Common myeloid progenitor, CD34-positive (primary cell): Measurements from ENCODE around the gene DRD5.

ENCODE experiments used
- CTCF ChIA-PET: fragments of 350-600 bp; sonication (Branson Sonifier 250); formaldehyde crosslinking; loops from one replicate; lab custom pipeline; 2021; ENCODE audit warnings: antibody characterized with exemption; lab: Charles Lee
- POLR2A ChIA-PET: fragments of 350-600 bp; sonication (Branson Sonifier 250); formaldehyde crosslinking; loops from one replicate; lab custom pipeline; 2021; ENCODE audit warnings: antibody characterized with exemption; lab: Charles Lee
- DNase-seq, 3 donors: peaks; one replicate each; pipeline versions ENCODE4 v3.0.0 to v3.0.0-alpha.2; 2013
- H3K27ac ChIP-seq, 2 experiments: 1 replicate in 1 of 2; 2 replicates in 1 of 2; pipeline ENCODE4 v1.7.0; 2013; ENCODE audit warnings: inconsistent platforms in 2 of 2, low read length in 2 of 2, mild to moderate bottlenecking in 2 of 2, low read depth in 1 of 2, moderate library complexity in 1 of 2; ENCODE audit not compliant: severe bottlenecking in 2 of 2, insufficient read depth in 1 of 2, poor library complexity in 1 of 2
- H3K27me3 ChIP-seq, 5 experiments: replicated peaks in 2 of 5; 1 replicate in 3 of 5; 2 replicates in 2 of 5; pipeline versions ENCODE4 v1.6.1 to v1.7.0; 2013; ENCODE audit warnings: low read length in 4 of 5, mild to moderate bottlenecking in 2 of 5, moderate library complexity in 2 of 5, inconsistent platforms in 1 of 5; ENCODE audit not compliant: insufficient read depth in 5 of 5, control insufficient read depth in 4 of 5
- H3K36me3 ChIP-seq, 4 experiments: 1 replicate in 2 of 4; 2 replicates in 2 of 4; pipeline versions ENCODE4 v1.6.1 to v1.7.0; 2013; ENCODE audit warnings: low read length in 3 of 4, control low read depth in 1 of 4, mild to moderate bottlenecking in 1 of 4; ENCODE audit not compliant: control insufficient read depth in 4 of 4, insufficient read depth in 4 of 4
- H3K4me1 ChIP-seq, 4 experiments: 1 replicate in 3 of 4; 2 replicates in 1 of 4; pipeline versions ENCODE4 v1.6.1 to v1.7.1; 2013; ENCODE audit warnings: low read length in 3 of 4, mild to moderate bottlenecking in 3 of 4, control low read depth in 1 of 4, inconsistent platforms in 1 of 4, moderate library complexity in 1 of 4; ENCODE audit not compliant: control insufficient read depth in 4 of 4, insufficient read depth in 4 of 4; ENCODE audit errors: control extremely low read depth in 1 of 4
- H3K4me3 ChIP-seq, 7 experiments: 1 replicate in 4 of 7; 2 replicates in 3 of 7; pipeline versions ENCODE4 v1.5.1 to v1.7.0; 2013; ENCODE audit warnings: mild to moderate bottlenecking in 7 of 7, low read length in 6 of 7, moderate library complexity in 6 of 7, inconsistent platforms in 2 of 7, low read depth in 2 of 7, control low read depth in 1 of 7; ENCODE audit not compliant: insufficient read depth in 4 of 7, control insufficient read depth in 1 of 7; ENCODE audit errors: extremely low read depth in 1 of 7
- H3K9me3 ChIP-seq, 5 experiments: 1 replicate in 4 of 5; 2 replicates in 1 of 5; pipeline versions ENCODE4 v1.6.1 to v1.7.1; 2013; ENCODE audit warnings: low read length in 4 of 5, mild to moderate bottlenecking in 2 of 5, inconsistent platforms in 1 of 5, low read depth in 1 of 5, moderate library complexity in 1 of 5; ENCODE audit not compliant: control insufficient read depth in 4 of 5, insufficient read depth in 2 of 5; ENCODE audit errors: control extremely low read depth in 1 of 5
- WGBS: methylation state at CpG from one replicate; pipeline ENCODE4 v1.1.5; 2013; ENCODE audit not compliant: insufficient coverage; 5-methylcytosine and 5-hydroxymethylcytosine counted together

The DRD5 gene

DNA sequence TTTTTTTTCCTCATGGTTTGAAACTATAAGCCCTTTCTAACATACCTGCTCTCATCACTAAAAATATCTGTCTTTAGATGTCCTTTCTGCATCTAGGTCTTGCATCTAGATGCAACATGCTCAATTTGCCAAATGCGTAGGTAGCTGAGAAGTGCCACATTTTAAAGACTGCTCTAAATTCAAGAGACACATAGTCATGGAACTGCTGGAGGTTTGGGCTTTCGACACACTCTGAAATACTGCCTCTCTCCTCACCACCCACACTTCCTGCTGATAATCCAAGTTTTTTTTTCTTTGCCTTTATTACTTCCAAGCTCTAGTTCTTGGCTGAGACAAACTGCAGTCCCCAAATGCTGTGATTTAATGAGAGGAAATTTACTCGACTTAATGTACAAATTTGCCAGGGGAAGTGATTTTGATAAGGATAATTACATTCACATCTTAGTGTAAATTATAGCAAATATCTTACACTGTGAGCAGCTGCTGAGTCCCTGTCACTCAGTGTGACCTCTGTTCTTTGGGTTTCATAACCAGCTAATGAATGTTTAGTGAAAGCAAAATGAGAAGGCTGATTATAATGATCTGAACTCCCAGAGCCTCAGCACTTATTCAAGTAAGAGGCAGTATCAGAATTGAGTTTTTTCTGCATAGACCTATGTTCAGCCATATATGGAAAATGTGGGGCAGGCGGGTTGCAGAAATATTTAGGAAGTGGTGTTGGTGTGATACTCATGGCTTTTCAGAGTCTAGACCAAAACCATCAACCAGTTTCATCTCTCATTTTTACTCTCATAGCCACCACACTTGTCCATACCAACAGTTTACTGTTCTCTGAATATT, 31.3 kb downstream of the DRD5 start:
- Histone ChIP-seq H3K4me1 (peaks cover 0 to 2% (median 0%) of the 10 kb centered on the region in 4 experiments), H3K27me3 (no peaks in the 10 kb centered on the region), H3K27ac (no peak overlapping the region), H3K4me3 (no peak overlapping the region), H3K9me3 (no peaks in the 10 kb centered on the region), H3K36me3 (no peaks in the 10 kb centered on the region)
- 100% methylated on average over 1 of the region's 4 CpGs for WGBS
- ChIA-PET CTCF (no interaction called here), POLR2A (interaction anchor here (0.6 kb wide), 1 partner anchor 12 kb away, joined by 4 read pairs; no protein-coding TSS in a partner anchor)
- no peak for DNase-seq

DNA sequence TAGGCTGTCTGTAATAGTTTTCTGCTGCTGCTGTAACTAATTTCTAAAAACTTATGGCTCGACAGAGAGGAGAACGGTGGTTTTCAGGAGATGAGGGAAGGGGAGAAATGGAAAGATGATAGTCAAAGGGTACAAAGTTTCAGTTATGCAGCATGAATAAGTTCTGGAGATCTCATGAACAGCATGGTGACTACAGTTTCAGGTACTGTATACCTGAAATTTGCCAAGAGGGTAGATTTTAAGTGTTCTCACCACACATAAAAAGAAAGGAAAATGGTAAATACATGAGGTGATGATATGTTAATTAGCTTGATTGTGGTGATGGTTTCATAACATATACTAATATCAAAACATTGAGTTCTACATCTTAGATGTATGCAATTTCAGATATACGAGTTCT, 34.9 kb downstream of the DRD5 start:
- WGBS = 100% methylated on average over 2 of the region's 3 CpGs
- no peak for DNase-seq
- POLR2A ChIA-PET = no interaction called here
- Histone ChIP-seq H3K27me3 (no peaks in the 10 kb centered on the region), H3K36me3 (no peaks in the 10 kb centered on the region), H3K9me3 (peaks cover 0 to 7% (median 0%) of the 10 kb centered on the region in 5 experiments), H3K4me3 (no peak overlapping the region), H3K27ac (no peak overlapping the region), H3K4me1 (peaks cover 0 to 2% (median 0%) of the 10 kb centered on the region in 4 experiments)
- CTCF ChIA-PET = no interaction called here

GRCh38 chr4:9820343-9820742, 38.9 kb downstream of the DRD5 start:
- H3K36me3 ChIP-seq = no peaks in the 10 kb centered on the region

DNA sequence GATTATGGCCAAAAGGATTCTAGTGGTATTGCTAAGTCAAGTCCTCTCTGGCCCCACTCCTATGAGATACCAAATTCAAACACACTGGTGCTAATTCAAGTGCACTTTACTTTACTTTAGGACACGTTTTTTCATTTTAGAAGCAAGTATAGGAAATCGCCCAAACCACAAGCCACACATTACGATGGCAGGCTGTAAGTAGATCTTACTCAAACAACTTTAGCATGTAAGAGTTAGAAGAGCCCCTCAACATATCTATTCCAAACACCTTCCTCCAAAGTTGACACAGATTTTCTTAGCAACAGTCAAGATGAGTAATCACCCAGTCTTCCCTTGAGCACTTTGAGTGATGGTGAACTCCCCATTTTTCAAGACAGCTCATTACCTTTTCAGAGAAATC, 43.6 kb downstream of the DRD5 start:
- Histone ChIP-seq H3K4me1 (peaks cover 0 to 10% (median 6%) of the 10 kb centered on the region in 4 experiments), H3K27me3 (no peaks in the 10 kb centered on the region), H3K27ac (no peak overlapping the region), H3K4me3 (no peak overlapping the region), H3K9me3 (no peaks in the 10 kb centered on the region), H3K36me3 (no peaks in the 10 kb centered on the region)
- ChIA-PET POLR2A (no interaction called here), CTCF (no interaction called here)
- WGBS = 0% methylated on average over 2 of the region's 3 CpGs
- DNase-seq = peak; percentile 15 to 78 (median 64)

More at GRCh38 chr4:9820343-9820742, 38.9 kb downstream of the DRD5 start:
- WGBS = 0% methylated on average over 1 of the region's 5 CpGs
- peaks cover 0 to 7% (median 6%) of the 10 kb centered on the region in 4 experiments for H3K4me1 ChIP-seq
- no peak for DNase-seq
- peaks cover 0 to 7% (median 0%) of the 10 kb centered on the region in 5 experiments for H3K9me3 ChIP-seq
- CTCF ChIA-PET = no interaction called here
- POLR2A ChIA-PET = no interaction called here
- H3K27me3 ChIP-seq = no peaks in the 10 kb centered on the region
- no peak overlapping the region for H3K4me3 ChIP-seq
- H3K27ac ChIP-seq = no peak overlapping the region

DNA sequence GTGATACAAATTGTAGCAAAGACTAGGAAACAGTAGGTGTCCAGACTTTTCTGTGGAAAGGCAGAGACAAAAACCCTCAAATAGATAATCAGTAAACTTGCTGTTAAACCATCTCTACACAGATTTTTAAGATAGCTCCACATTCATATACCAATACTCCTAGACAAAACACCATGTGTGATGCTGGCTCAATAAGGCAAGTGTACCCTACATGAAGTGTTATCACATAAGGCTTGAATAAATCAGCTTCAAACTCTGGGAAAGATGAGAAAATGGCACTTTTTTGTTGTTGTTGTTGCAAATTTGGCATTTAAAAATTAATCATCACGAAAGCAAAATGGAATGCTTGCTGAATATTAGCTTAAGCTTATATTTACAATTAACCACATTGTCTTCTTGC, 45.1 kb downstream of the DRD5 start:
- Histone ChIP-seq H3K4me3 (no peak overlapping the region), H3K27me3 (no peaks in the 10 kb centered on the region), H3K4me1 (peaks cover 0 to 10% (median 6%) of the 10 kb centered on the region in 4 experiments), H3K36me3 (no peaks in the 10 kb centered on the region), H3K27ac (no peak overlapping the region), H3K9me3 (no peaks in the 10 kb centered on the region)
- DNase-seq = no peak
- no CpG with 5 or more reads among the region's 1 CpG for WGBS
- ChIA-PET CTCF (no interaction called here), POLR2A (no interaction called here)

DNA sequence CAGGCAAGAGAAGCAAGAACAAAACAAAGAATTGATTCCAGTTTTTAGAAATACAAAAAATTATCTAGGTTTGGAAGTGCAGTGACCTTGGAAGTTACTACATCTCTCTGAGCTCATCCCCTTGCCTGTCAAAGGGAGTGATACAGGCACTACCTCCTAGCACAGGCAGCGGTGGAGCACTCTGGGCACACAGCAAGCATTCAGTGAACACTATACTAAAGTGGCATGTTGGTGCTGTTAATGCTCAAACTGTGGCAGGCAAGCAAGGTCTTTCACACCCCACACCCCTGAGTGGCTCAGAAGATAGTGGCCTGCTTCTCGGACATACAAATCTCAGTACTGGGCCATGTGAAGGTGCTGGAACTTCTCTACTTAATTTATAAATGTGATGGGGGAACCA, 51.2 kb downstream of the DRD5 start:
- peaks cover 0 to 1% (median 0%) of the 10 kb centered on the region in 5 experiments for H3K27me3 ChIP-seq
- no peak overlapping the region for H3K4me3 ChIP-seq
- H3K36me3 ChIP-seq = no peaks in the 10 kb centered on the region
- no peak for DNase-seq
- H3K4me1 ChIP-seq = no peaks in the 10 kb centered on the region
- no peak overlapping the region for H3K27ac ChIP-seq
- H3K9me3 ChIP-seq = no peaks in the 10 kb centered on the region
- whole genome bisulfite sequencing = 100% methylated on average over 1 of the region's 2 CpGs
- ChIA-PET CTCF (no interaction called here), POLR2A (no interaction called here)

GRCh38 chr4:9833421-9833820, 52.0 kb downstream of the DRD5 start:
- Histone ChIP-seq H3K4me3 (no peak overlapping the region), H3K27ac (no peak overlapping the region), H3K4me1 (no peaks in the 10 kb centered on the region), H3K9me3 (no peaks in the 10 kb centered on the region), H3K27me3 (peaks cover 0 to 1% (median 0%) of the 10 kb centered on the region in 5 experiments), H3K36me3 (no peaks in the 10 kb centered on the region)
- CTCF ChIA-PET = no interaction called here
- POLR2A ChIA-PET = no interaction called here
- no peak for DNase-seq
- 100% methylated on average over 3 of the region's 5 CpGs for WGBS
